RKO (cell line): Measurements from ENCODE around the gene SHF.

Source experiments
- DNase-seq: peaks from one replicate; pipeline ENCODE4 v3.0.0-alpha.2; 2016; ENCODE audit warnings: low spot score

SHF gene

DNA sequence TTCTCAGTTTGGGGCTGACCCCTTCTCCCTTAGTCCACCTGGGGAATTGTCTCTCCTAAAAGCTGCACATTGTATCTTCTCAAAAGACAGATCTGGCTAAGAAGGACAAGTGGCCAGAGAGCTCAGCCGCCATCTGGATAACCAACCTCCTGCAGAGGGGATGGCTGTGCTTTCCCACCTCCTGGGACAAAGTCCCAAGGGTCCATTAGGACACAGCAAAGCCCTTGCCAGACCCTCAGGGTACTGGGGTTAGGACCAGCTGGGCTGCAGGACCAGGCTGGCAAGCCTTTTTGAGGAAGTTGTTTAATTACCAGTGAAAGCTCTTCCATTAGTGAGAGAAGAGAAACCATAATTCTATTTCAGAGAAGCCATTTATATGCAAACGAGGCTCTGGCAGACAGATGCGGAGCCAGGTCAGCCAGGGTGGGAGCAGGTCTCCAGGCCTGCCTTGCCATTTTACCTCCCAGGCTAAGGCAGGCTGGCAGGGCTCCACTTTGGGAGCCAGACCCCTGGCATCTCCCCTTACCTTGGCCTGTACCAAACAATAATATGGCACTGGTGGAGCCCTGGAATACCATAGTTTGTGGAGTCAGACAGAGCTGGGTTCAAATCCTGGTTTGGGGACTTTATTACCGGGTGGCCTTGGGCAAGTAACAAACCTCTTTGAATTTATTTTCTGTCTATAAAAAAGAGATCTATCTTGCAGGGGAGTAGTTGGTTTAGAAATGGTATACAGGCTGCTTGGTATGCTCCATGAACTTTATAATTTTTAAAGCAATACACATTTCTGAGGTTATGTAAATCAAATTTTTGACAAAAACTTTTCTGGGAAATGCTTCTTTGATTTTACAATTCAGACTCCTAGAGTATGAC is 17.9 kb downstream of the SHF start:
- DNase-seq, result no peak

DNA sequence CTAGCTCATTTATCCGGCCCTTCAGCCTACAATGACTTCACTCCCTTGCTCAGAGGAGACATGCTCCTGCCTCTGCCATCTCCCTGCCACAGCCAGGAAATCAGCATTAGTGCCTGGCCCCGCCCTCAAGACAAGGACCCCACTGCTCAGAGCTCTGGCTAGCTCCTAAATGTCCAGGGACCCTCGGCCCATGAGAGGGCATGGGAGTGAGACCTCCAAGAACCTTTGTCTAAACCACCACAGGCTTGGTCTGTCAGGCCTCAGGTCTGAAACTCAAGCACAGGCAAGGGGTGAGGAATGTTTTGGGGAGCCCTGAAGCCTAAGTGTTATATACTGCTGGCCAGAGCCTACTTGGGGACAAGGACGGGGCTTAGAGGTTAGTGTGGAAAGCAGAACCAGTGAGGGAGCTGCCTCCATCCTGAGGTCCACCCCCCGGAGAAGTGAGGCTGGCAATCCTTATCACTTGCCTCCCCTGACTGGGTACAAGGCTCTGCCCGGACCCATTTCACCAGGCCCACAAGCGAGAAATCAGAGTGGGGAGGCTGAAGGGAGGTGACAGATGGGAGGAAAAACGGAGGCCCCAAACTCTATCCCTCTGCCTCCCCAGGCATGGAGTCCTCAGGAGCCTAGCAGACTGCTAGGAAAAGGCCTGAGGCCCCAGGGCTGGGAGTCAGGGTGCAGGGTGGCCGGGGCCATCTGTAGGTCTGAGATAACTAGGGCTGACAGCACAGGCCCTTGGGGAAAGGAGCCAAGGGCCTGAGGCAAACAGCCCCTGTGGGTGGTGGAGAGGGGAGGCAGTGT is 18.8 kb downstream of the SHF start:
- no peak for DNase-seq

DNA sequence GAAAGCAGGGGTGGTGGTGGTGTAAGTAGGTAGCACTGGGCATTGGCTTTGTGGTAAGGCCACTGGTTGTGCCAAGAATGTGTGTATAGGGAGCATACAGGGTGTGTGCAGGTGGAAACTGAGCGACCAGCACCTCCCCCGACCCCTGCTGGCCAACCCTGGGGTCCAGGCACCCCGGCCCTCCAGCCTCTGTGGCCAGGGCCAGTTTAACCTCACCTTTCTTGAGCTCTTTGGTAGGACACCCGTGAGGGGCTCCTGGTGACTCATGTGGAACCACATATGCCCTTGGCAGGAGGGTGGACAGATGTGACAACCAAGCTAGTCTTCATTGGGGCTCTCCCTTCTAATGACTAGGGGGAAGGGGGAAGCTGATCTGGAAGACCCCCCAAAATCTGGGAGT is 19.5 kb downstream of the SHF start:
- no peak for DNase-seq

DNA sequence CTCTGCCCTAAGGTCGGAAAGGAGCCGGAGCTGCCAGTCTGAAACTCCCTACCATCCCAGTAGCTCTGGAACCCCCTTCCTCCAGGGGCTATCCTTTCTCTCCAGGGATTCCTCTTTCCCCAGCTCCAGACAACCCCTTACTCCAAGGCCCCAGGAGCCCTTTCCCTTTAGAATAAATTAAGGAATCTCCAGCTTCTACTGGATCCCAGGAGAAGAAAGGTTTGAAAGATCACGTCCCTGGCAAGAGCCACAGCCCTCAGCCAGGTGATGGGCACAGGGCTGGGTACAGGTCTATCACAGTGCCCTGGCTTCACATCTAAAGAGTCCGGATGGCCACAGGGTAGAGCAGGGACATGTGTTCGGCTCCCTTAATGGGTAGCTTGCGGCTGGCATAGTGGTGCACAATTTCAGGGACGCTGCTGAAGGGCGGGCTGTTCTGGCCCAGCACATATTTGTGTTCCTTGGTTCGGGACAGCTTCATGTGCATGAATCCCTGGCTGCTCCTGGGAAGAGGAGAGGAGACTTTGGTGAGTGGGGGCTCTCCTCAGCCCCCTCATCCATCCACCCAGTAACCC is 20.0 kb downstream of the SHF start:
- DNase-seq, result no peak

DNA sequence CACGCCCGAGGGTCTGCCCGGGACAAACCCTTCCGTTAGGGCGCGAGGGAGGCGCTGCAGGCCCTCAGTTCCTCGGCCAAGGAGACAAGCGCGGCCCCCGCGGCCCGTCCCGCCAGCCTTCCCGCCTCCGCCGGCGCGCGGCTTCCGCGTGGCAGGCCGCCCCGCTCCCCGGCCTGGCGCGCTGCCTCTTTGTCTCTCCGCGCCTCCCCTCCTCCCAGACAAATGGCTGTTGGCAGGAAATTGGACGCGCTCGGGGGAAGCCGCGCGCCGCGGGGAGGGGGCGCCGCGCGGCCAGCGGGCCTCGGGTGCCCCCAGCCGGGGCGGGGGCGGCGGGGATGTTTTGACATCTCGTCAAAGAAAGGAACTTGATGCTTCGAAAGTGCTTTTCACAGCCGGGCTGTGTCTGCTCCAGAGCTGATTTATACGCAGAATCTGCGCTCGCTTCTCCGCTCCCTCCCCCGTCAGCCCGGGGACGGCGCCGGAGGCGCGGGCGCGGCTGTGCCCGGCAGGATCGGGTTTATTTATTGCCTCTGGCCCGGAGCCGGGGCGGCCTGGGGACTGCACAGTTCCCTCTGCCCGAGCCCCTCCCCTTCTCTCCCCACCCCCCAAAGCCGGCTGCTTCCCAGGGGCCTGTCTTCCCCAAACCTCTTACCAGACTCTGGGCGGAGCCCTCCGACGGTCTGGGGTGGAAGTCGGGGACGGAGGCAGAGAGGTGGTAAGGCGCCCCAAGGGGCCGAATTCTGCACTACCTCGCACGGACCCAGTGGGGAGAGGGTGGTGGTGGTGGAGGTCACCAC is 20.7 kb downstream of the SHF start:
- DNase-seq, result peak; percentile 90

DNA sequence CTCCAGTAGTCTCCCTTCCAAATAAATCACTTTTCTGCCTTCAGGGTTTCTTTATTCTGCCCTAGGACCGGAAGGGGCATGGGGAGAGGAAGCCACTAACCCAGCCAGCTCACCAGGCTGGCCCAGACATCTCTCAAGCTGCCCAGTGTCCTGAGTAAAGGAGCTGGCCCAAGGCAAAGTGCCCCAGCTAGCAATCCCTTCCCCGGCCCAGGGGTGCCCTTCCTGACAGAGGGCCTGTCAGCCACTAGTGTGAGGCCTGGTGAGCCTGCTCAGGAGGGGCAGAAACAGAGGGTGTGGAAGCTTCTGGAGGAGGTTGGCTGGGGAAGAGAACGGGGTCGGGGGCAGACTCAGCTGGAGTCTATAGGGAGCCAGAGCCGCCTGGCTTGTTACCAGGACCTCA is 22.2 kb downstream of the SHF start:
- DNase-seq, result no peak

DNA sequence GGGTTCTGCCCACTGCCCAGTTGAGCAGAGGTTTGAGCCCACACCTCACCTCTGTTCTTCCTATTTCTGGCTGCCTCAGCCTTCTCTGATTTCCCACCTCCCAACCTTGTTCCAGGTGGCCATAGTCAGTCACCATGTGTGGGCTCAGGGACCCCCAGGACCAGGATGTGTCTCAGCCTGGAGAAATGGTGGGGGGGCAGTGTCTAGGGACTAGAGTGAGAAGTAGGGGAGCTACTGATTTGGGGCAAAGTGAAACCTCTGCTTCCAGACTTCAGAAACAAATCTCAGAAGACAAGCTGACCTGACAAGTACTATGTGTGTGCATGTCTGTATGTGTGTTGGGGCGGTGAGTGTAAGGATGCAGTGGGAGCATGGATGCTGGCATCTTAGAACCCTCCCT is 22.9 kb downstream of the SHF start:
- no peak for DNase-seq

DNA sequence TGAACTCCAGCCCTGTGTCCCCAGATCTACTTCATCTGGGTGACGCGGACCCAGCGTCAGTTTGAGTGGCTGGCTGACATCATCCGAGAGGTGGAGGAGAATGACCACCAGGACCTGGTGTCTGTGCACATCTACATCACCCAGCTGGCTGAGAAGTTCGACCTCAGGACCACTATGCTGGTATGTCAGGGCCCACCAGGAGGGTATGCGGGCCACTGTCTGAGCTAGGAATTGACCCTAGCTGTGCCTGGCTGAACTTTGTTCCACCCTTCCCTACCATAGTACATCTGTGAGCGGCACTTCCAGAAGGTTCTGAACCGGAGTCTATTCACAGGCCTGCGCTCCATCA is 24.3 kb downstream of the SHF start:
- DNase-seq, result no peak

DNA sequence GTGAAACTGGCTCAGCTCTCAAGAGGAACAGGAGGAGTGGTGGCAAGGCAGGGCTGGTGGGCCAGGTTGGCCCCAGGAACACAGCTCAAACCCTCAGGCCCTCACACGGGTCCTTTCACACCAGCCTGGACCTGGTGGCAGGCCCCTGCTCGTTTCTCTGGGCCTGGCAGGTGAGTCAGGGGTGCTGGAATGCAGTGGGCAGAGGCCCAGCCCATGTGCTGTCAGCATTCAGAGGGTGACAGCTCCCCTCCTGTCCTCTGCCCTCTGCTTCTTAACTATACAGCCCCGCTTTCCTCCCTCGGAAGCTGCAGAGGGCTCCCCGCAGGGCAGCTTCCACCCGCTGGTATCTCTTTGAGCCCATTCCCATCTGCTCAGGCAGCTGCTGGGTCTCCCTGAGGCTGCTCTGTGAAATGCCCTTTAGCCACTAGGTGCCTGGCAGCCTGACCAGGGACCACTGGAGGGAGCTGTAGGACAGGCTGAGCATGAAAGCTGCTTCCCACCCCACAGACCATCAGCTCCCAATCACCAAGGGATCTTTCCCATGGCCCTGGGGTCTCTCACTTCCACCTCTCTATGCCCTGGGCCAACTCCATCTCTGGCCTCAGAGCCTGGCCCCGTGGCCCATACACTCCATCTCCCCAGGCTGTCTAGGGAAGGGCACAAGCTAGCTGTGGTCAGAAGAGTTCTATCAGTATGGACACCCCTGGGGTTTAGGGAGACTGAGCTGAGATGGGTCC is 24.8 kb downstream of the SHF start:
- peak; percentile 83 for DNase-seq

DNA sequence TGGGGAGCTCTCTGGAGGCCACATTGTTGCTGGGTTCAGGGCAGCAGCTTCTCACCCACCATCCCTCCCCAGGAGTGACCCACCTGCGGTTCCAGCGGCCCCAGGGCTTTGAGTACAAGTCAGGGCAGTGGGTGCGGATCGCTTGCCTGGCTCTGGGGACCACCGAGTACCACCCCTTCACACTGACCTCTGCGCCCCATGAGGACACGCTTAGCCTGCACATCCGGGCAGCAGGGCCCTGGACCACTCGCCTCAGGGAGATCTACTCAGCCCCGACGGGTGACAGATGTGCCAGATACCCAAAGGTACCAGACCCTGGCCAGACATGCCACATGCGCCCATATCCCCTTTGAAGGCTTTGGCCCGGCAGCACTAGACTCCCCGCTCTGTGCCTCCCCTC is 26.1 kb downstream of the SHF start:
- no peak for DNase-seq

DNA sequence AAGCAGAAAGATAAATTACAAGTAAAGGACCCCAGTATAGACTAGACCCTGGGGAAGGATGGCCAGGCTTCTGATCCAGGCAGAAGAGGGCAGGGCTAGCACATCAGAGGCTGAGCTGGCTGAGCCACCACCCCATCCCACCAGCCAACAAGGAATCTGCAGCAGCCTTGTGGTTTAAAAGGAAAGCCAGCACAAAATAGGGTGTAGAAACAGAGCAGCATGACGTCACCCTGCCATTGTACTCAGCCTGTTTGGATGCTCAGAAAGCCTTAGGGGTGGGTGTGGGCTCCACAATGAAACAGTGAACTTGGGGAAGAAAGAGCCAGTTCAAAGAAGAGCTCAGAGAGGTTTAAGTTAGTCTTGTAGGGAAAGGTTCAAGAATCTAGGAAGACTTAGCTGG is 29.8 kb downstream of the SHF start:
- no peak for DNase-seq

DNA sequence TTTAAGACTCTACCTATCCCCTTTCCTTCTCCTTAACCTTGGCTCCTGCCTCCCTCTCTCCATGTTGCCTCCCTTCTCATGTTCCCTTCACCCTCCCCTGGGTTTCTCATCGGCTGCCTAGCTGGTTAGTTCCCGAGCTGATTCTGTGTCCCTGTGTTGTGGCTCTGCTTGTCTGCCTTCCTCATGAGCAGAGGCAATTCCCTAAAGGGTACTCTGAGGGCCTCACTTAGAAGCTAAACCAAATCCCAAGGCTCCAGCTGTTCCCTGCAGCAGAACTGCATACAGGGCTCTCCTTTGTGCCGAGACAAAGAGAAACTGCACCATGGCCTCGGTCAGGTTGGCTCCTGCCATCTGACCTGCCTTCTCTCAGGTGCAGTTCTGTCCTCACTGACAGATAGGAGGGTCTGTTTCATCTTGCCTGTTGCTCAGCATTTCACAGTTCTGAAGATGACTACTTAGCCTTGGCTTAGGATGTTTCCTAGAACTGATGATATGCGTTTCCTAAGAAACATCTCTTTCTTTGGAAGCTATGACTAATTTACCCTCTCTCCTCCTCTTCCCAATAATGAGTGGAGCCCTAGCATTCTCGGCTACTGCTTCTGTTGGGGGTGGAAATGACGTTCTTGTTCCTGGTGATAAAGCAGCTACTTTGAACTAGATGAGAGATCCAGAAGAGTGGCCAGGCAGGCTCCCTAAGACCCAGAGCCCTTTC is 30.9 kb downstream of the SHF start:
- DNase-seq, result no peak

DNA sequence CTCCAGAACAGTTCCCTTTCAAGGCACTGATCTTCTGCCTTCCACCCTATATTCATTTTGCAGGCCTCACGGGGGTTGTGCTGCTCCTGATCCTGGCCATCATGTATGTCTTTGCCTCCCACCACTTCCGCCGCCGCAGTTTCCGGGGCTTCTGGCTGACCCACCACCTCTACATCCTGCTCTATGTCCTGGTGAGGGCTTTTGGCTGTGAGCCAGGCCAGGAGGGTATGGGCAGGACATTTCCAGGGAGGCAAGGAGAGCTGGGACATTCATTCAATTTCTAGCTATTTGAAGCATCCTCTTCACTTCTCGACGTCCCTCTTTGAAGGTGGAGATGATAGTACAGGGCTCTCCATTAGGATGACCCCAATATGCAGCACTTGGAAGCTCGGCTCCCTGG is 32.0 kb downstream of the SHF start:
- DNase-seq, result no peak

DNA sequence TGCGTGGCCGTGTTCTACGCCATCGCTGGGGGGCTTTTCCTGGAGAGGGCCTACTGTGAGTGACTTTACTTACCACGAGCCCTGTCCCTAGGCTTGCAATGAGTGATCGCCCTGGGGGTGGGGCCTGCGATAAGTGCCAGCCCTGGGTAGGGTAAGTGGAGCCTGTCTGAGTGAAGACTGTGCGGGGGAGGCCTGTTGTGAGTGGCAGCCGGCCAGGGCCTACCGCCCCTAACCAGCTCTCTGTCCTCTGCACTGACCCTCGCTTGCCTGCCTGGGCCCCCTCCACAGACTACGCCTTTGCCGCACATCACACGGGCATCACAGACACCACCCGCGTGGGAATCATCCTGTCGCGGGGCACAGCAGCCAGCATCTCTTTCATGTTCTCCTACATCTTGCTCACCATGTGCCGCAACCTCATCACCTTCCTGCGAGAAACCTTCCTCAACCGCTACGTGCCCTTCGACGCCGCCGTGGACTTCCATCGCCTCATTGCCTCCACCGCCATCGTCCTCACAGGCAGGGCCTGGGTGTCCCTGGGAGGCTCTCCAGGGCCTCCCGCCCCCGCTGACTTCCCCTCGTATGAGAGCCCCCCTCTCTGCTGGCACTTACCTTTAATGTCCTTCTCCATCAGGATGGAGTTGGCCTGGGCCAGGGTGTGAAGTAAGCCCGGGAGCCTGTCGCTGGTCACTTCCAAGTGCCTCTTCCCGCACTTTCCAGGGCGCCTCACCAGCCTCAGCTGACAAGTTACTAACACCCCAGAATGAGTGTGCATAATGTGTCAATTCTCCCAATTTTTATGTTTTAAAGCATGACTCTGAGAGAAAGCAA is 35.6 kb downstream of the SHF start:
- no peak for DNase-seq

DNA sequence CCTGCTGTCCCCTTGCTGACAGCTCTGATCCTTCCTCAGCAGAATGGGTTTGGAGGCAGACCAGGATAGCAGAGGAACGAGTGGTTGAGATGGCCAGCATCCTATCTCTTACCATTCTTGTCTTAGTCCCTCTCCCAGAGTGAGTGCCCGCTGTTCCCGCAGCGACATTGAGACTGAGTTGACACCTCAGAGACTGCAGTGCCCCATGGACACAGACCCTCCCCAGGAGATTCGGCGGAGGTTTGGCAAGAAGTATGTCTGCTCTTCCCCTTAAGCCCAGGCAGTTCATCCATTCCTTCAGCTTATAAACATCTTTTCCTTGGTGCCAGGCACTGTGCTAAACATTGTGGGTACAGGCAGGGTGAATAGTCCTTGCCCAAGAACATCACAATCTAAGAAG is 36.8 kb downstream of the SHF start:
- DNase-seq, result no peak

DNA sequence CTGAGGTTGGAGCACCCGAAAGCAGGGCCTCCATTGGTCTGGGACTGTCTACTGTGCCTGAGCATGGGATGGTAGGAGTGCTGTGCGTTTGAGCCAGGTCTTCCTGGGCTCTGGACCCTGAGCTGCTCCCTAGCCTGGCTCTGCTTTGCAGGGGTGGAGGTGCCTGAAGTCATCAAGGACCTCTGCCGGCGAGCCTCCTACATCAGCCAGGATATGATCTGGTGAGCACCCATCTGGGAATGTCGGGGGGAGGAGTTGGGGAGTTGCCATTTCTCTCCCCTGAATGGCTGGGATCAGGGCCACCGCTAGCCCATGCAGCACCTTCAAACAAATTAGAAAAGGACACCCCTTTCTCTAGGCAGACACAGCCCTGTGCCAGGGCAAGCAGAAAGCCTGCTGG is 37.3 kb downstream of the SHF start:
- no peak for DNase-seq

DNA sequence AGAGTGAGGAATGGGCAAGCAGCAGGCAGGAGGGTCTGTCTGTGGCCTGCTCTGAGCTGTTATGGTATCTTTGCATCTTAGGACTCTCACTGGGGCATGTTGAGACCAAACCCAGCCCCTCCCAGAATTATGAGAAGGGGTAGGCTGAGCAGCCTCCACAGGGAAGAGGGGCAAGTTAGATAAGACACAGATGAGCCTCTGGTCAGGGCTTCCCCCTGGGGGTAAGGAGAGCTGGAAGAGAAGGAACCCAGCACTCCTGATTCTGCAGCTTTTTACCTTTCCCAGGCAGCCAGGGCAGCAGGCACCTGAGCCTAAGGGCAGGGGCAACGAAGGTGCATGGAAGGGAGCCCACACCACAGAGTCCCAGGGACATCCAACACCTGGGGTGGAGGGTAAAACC is 38.7 kb downstream of the SHF start:
- DNase-seq, result no peak

DNA sequence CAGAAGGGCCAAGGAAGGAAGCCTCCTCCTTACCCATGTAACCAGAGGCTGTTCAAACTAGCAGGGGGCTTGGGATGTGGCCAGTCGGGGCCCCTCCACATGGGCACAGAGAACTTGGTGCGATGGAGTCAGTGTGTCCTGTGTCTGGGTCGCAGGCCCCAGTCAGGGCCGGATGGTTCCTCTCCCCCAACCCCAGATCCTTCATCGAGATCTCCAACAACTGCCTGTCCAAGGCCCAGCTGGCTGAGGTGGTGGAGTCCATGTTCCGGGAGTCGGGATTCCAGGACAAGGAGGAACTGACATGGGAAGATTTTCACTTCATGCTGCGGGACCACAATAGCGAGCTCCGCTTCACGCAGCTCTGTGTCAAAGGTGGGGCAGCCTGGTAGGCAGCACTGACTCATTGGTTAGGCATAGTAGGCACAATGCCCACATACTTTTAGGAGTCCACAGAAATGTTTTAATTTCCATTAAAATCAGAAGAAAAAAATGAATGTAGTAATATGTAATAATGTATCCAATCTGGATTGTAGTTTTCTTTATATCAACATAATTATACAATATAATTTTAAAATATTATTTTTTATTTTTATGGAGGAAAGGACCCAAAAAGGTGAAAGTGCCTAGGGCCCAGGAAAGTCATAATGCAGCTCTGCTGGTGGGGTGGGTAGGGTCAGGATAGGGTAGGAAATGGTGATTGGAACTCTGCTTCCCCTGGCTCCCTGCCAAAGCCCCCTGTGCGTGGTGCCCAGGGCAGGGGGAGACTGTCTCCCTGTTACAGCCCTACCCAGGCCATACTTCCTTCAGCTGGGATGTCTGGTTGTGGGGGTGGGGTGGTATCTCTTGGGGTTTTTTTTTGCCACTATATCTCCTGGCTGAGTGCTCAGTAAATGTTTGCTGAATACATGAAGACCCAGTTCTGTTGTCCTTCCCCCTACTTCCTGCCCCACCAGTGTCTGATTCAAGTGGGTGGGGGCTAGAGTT is 39.4 kb downstream of the SHF start:
- DNase-seq, result no peak

DNA sequence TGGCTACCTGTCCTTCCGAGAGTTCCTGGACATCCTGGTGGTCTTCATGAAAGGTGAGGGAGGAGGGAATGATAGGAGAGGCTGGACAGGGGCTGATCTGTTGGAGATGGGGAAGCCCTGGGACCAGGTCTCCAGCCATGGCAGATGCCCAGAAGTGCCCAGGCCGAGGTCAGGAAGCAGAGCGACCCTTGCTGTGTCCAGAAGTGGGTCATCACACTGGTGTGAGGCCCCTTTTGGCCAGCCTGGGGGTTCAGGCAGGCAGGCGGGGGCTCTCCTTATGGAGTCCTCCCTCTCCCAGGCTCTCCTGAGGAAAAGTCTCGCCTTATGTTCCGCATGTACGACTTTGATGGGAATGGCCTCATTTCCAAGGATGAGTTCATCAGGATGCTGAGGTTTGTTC is 40.2 kb downstream of the SHF start:
- no peak for DNase-seq
